HL-60 (cell line): ENCODE results near the gene MAP1B.

Experiments
- CTCF ChIP-seq: IDR thresholded peaks from one replicate; pipeline ENCODE4 v1.5.1; 2011; ENCODE audit warnings: low read length, control low read depth, inconsistent platforms; ENCODE audit not compliant: insufficient read depth
- GABPA ChIP-seq: IDR thresholded peaks from 2 replicates; pipeline ENCODE4 v1.6.1; 2012; ENCODE audit warnings: low read depth
- POLR2AphosphoS5 ChIP-seq: IDR thresholded peaks from 2 replicates; pipeline ENCODE4 v1.6.1; 2012; ENCODE audit warnings: low read depth
- REST ChIP-seq: IDR thresholded peaks from 2 replicates; pipeline ENCODE4 v1.6.1; 2012; ENCODE audit warnings: low read depth; ENCODE audit not compliant: insufficient replicate concordance

- TF ChIP-seq REST, result no peak
- TF ChIP-seq CTCF, result no peak
- no peak for TF ChIP-seq POLR2AphosphoS5
- TF ChIP-seq GABPA, result no peak
Observed at GRCh38 chr5:72071906-72072305, 35.4 kb upstream of the MAP1B start.
